Limb (tissue), 2 donors: ENCODE data around the gene ALPP.
"Not testable (repeated sequence)": the region's sequence is repeated elsewhere in the genome, so short reads cannot be mapped to it uniquely, and the experiment has no call there.

Experiments used
- DNase-seq, 2 donors: peaks; one replicate each; pipeline ENCODE4 v3.0.0-alpha.2; 2016; ENCODE audit errors: extremely low spot score in 2 of 2

ALPP gene

GRCh38 chr2:232400256-232401015 is 21.9 kb downstream of the ALPP start:
- DNase-seq, result no peak

- DNase-seq, result no peak
These were observed 24.0 kb downstream of the ALPP start for GRCh38 chr2:232402518-232402917.

DNA sequence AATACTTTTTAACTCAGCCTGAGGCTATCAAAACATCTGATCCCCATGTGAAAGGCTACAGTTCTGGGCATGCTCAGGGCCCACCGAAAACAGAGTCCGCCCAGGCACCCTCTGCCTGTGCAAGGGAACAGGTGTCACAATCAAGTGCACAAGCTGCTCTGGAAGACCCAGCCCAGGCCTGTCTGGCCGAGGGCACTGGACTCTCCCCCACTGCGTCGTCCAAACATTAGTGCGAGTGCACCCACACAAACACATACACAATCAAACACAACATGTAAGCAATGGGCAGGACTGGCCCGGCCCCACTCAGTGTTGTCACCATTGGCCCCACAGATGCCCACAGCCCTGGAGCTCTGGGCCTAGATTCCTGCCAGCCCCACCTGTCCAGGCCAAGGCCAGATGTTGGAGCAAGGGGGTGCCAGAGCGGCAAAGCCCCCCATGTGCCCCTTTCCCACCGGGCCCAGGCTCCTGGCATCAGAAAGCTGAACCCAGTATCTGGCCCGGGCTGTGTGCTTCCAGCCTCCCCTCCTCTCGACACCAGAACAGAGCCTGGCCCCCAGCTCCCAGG is 27.5 kb downstream of the ALPP start:
- DNase-seq, result no peak

GRCh38 chr2:232406556-232407310 is 28.2 kb downstream of the ALPP start, which contains the start of gene ALPG:
TSS of gene ALPG (plus strand) at chr2:232406844. CDS start at chr2:232406895, 51 bp downstream.
- no peak for DNase-seq

DNA sequence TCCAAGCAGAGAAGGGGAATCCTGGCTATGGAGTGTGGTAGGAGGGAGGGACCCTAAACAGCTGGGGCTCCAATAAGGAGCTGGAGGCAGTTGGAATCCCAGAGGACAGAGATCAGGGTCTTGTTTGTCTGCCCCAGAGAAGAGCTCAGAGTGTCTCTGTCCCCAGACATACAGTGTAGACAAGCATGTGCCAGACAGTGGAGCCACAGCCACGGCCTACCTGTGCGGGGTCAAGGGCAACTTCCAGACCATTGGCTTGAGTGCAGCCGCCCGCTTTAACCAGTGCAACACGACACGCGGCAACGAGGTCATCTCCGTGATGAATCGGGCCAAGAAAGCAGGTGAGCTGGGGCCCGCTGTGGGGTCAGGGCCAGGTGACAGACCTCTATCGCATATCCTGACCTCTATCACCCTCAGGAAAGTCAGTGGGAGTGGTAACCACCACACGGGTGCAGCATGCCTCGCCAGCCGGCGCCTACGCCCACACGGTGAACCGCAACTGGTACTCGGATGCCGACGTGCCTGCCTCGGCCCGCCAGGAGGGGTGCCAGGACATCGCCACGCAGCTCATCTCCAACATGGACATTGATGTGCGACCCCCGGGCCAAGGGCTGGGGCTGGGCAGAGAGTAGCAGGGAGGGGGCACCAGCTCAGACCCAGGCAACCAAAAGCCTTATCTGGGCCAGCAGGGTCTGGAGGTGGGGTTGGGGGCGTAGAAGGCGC is 29.0 kb downstream of the ALPP start:
- not testable (repeated sequence) for DNase-seq

DNA sequence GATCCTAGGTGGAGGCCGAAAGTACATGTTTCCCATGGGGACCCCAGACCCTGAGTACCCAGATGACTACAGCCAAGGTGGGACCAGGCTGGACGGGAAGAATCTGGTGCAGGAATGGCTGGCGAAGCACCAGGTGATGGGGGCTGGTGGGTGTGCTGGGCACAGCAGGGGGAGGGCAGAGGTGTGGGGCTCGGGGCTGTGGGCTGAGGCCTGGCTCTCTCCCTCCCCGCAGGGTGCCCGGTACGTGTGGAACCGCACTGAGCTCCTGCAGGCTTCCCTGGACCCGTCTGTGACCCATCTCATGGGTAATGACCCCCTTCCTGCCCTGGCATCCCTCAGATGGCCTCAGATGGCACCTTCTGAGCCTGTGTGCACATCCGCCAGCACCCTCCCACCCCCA is 29.7 kb downstream of the ALPP start:
- not testable (repeated sequence) for DNase-seq

DNA sequence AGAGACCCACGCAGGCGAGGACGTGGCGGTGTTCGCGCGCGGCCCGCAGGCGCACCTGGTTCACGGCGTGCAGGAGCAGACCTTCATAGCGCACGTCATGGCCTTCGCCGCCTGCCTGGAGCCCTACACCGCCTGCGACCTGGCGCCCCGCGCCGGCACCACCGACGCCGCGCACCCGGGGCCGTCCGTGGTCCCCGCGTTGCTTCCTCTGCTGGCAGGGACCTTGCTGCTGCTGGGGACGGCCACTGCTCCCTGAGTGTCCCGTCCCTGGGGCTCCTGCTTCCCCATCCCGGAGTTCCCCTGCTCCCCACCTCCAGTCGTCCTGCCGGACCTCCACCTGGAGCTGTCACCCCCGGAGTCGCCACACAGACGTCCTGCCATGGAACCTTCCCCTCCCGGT is 31.1 kb downstream of the ALPP start:
- not testable (repeated sequence) for DNase-seq

DNA sequence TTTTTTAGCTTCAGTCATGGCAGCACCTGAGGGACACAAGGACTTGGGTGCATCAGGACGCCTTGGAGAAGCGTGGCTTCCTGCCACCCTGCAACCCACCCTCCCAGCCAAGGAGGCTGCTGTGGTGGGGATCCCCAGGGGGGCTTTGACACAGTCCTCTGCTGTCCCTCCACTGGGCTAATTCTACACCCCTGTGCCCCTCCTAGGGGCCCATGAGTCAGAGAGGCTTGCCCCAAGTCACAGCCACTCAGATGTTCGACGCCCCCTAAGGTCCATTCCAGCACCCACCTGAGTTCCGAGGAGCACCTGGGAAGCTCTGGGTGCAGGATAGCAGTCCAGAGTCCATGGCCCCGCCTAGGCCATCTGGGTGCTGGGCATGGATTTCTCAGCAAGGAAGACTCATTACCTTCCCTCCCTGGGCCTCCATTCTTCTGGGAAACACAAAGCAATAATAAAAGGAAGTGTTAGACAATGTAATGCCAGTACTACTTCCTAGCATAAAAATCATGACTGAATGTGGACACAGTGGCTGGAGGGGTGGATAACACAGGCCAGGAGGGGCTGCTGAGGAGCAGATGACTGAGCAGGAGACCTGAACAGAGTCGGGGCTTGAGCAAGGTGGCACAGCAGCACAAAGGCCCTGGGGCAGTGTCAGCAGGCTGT is 31.8 kb downstream of the ALPP start:
- DNase-seq, result no peak

GRCh38 chr2:232411901-232412629 is 33.5 kb downstream of the ALPP start:
- DNase-seq, result no peak

DNA sequence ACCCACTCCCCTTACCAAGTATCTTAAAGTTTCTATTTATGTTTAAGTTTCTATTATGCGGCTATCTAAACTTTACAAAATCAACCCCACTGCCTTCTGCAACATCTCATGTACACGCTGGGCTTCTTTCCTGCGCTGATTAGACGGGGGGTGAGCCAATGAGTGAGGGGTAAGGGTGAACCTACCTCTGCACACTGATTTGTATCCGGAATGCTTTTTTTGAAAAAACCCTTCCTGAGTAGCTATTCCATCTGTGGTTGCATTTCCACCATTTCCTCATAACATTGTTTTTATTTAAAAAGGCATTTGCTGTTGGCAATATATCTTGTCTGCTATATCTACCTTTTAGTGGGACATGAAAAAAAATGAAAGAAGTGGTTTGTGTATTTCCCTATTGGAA is 34.4 kb downstream of the ALPP start:
- DNase-seq, result no peak

GRCh38 chr2:232415138-232415690 is 36.7 kb downstream of the ALPP start:
- DNase-seq, result no peak

- DNase-seq, result no peak
These were observed 37.4 kb downstream of the ALPP start for GRCh38 chr2:232415736-232416520.

DNA sequence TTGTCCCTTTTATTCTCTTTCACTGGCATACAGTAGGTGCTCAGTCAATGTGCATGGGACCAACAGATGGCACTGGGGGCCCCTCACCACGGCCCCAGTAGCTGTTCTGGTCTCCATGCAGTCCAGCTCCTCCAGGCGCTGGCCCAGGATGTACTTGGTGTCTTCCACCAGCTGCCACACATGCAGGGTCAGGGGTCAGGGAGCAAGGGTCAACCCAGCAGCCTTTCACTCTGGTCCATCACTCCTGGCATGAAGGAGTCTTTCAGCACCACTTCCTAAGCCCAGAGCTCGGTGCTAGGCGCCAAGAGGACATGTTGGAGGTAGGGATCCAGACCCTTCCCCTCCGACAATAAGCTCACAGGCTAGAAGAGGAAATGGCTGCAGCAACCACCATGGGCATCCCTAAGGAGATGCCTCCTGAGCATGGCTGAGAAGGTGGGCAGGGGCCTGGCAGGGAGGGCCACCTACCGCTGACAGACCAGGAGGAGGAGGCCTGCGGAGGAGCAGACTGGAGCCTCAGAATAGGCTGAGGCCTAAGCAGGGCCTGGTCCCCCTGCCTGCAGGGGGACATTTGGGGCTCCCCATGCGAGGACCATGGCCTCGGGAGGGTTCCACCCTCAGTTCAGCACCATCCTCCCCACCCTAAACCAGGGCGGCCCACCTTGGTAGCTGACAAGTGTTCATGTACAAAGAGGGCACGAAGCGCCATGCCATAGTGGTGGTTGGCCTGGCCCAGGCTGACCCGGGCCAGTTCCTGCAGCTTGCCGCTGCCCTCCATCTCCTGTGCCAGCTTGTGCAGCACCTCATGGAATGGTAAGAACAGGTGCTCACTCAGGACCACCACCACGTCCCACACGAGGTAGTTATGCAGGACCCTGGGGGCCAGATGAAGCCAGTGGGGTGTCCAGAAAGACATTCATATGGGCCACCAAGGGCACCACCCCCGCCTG is 38.2 kb downstream of the ALPP start:
- DNase-seq, result no peak

GRCh38 chr2:232417489-232417888 is 38.9 kb downstream of the ALPP start:
- no peak for DNase-seq

- no peak for DNase-seq
These were observed 39.5 kb downstream of the ALPP start for GRCh38 chr2:232418056-232418455.

- peak in 1 of 2 donors; percentile 52 for DNase-seq
These were observed 40.1 kb downstream of the ALPP start for GRCh38 chr2:232418466-232419244.

DNA sequence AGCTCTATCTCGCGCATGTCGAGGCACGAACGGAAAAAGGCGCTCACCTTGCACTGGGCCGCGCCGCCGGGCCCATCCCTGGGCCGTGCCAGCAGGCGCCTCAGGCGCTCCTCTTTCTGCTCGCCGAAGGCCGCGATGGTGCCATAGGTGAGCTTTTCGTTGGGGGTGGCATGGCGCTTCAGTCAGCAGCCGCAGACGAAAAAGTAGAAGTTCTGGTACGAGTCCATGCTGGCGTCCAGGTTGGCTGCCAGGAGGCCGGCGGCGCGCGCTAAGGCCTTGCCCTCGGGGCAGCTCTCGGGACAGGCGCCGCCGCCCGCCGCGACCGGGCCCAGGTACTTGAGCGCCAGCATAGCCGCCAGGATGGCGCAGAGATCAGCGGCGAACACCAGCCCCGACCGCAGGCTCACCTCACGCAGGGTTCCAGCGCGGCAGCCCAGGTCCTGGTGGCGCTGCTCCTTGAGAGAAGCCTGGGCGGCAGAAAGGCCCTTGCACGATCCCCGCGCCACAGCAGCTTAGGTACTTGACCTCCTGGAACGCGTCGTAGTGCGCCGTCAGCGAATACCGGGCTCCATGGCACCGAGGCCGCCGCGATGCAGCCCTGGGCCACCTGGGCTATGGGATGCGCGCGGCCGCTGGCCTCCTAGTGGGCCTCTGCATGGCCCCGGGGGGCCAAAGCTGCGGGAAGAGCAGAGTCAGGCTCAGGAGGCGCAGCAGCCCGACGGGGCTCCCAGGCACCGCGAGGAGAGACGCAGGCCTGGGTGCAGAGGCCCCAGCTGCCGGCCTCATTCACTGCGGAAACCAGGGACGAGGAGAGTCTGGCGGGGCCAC is 40.9 kb downstream of the ALPP start:
- no peak for DNase-seq
